Measurements from ENCODE around the gene SEM1. TPM values are rescaled to one million over a fixed set of nuclear protein-coding genes. Genes with fewer than 3 reads are reported as not detected.

SEM1 gene
- total and polyA plus RNA-seq, 2 donors (not counting 3 experiments of a cell fraction or from before 2014, with no cell fraction given) = 16.7 to 81.6 TPM

- ChIA-PET POLR2A (no interaction called here), CTCF (no interaction called here)
- H3K27me3 ChIP-seq (ENCODE audit: control insufficient read depth in 2 of 2, insufficient read depth in 2 of 2, low read length in 2 of 2) = no peaks in the 10 kb centered on the region
- H3K4me1 ChIP-seq (ENCODE audit: control insufficient read depth, extremely low read depth, insufficient read depth, low read length) = peaks cover 18% of the 10 kb centered on the region
- no peaks in the 10 kb centered on the region for H3K9me3 ChIP-seq (replicated peaks; ENCODE audit: control insufficient read depth, insufficient read depth, low read length)
- H3K4me2 ChIP-seq (ENCODE audit: insufficient read depth, low read length) = no peak overlapping the region
- H3K79me2 ChIP-seq (ENCODE audit: control insufficient read depth, insufficient read depth, low read length) = no peaks in the 10 kb centered on the region
- no peak overlapping the region for H3K9ac ChIP-seq (replicated peaks; ENCODE audit: extremely low read depth, insufficient read depth, low read length)
- intact Hi-C loops (cut with micrococcal nuclease) (loop anchor here (10.0 kb wide), 2 partner anchors 345 to 355 kb away; partner anchors contain the start of genes DLX5 and SLC25A13), dilution Hi-C loops (cut with MboI; ENCODE audit: extremely low pct_ligation_motif_present, low sequenced_read_pairs) (no loop called here)
- no peaks in the 10 kb centered on the region for H3K36me3 ChIP-seq (ENCODE audit: control insufficient read depth in 2 of 2, extremely low read depth in 1 of 2, insufficient read depth in 2 of 2, low read length in 2 of 2)
- H3K4me3 ChIP-seq (replicated peaks in 1 of 3; ENCODE audit: insufficient read depth in 1 of 3, low read depth in 1 of 3, low read length in 3 of 3) = no peak overlapping the region
- no peak for TF ChIP-seq JUN (IDR thresholded peaks at IDR 0.05; ENCODE audit: borderline replicate concordance, insufficient read depth, insufficient read length, low read depth)
- TF ChIP-seq EZH2 (IDR thresholded peaks at IDR 0.05; ENCODE audit: borderline replicate concordance, low read depth, low read length, severe bottlenecking) = no peak
- no peak for TF ChIP-seq POLR2AphosphoS5 (IDR thresholded peaks at IDR 0.05; ENCODE audit: insufficient read depth, low read depth, low read length)
- TF ChIP-seq MAX (IDR thresholded peaks at IDR 0.05; ENCODE audit: insufficient read depth, insufficient read length) = no peak
- TF ChIP-seq GATA2 (IDR thresholded peaks at IDR 0.05; ENCODE audit: insufficient read depth, insufficient read length, low read depth, low read length) = no peak
- no peak for TF ChIP-seq FOS (IDR thresholded peaks at IDR 0.05; ENCODE audit: borderline replicate concordance, insufficient read depth, low read length)
- TF ChIP-seq CTCF (IDR thresholded peaks at IDR 0.05; ENCODE audit: extremely low read depth in 1 of 2, insufficient read depth in 1 of 2, low read depth in 1 of 2, low read length in 2 of 2) = no peak
- TF ChIP-seq MYC (IDR thresholded peaks at IDR 0.05; ENCODE audit: low read depth, low read length) = no peak
- no peak for TF ChIP-seq POLR2A (IDR thresholded peaks at IDR 0.05; ENCODE audit: low read depth, low read length)
- no peaks in the 10 kb centered on the region for H4K20me1 ChIP-seq (replicated peaks; ENCODE audit: control insufficient read depth, extremely low read depth, insufficient read depth, low read length)
- FAIRE-seq = no peak
- H3K9me1 ChIP-seq (replicated peaks; ENCODE audit: control insufficient read depth, extremely low read depth, insufficient read depth, low read length) = no peaks in the 10 kb centered on the region
- H3K27ac ChIP-seq (ENCODE audit: insufficient read depth, low read depth, low read length) = no peak overlapping the region
- DNase-seq (ENCODE audit: low read depth, low spot score) = no peak
- no TSS peak for BruUV-seq (replicated peaks)
- H2AFZ ChIP-seq (ENCODE audit: low read depth, low read length) = no peak overlapping the region
Observed at GRCh38 chr7:96679886-96680285, 29.8 kb downstream of the SEM1 start.
